PC-3 (cell line): Measurements from ENCODE around the gene STK33. TPM values are rescaled to one million over a fixed set of nuclear protein-coding genes. Genes with fewer than 3 reads are reported as not detected.

Experiments
- ATAC-seq: fragments of 200-7000 bp; cut with Tn5 transposase; 2 replicates; pipeline ENCODE4 v1.9.1; 2020; ENCODE audit warnings: mild to moderate bottlenecking, moderate library complexity
- BruUV-seq: library from RNA; stranded (reverse); fragments of 400-500 nt; replicated peaks from 2 replicates; lab custom pipeline; 2021; lab: Mats Ljungman, UMichigan
- CTCF ChIA-PET: fragments of 300-600 bp; sonication (Branson Sonifier 250); formaldehyde crosslinking; loops from one replicate; lab custom pipeline; 2022; ENCODE audit warnings: antibody characterized with exemption; lab: Charles Lee
- POLR2A ChIA-PET: fragments of 300-600 bp; sonication (Branson Sonifier 250); formaldehyde crosslinking; loops from one replicate; lab custom pipeline; 2022; ENCODE audit warnings: antibody characterized with exemption; ENCODE audit not compliant: unreplicated experiment; lab: Charles Lee
- DNase-seq: peaks from one replicate; pipeline ENCODE4 v3.0.0-alpha.2; 2015
- H2AFZ ChIP-seq: fragments of 300-600 bp; sonication (generic); 2 replicates; pipeline ENCODE4 v1.6.0; 2016; ENCODE audit warnings: antibody characterized with exemption, low read length
- H3F3A ChIP-seq: fragments of 300-600 bp; sonication (generic); one replicate; pipeline ENCODE4 v1.6.0; 2017; ENCODE audit warnings: antibody characterized with exemption, low read length, control low read depth, mild to moderate bottlenecking; ENCODE audit not compliant: unreplicated experiment
- H3K27ac ChIP-seq: fragments of 300-600 bp; sonication (generic); 2 replicates; pipeline ENCODE4 v1.5.1; 2016; ENCODE audit warnings: mild to moderate bottlenecking, low read length
- H3K27me3 ChIP-seq: fragments of 300-600 bp; sonication (generic); 2 replicates; pipeline ENCODE4 v1.6.1; 2016; ENCODE audit warnings: low read length, mixed read lengths
- H3K36me3 ChIP-seq: fragments of 300-600 bp; sonication (generic); 2 replicates; pipeline ENCODE4 v1.6.1; 2016; ENCODE audit warnings: low read depth, mixed run types, low read length, mixed read lengths
- H3K4me1 ChIP-seq: fragments of 300-600 bp; sonication (generic); 2 replicates; pipeline ENCODE4 v1.5.1; 2016; ENCODE audit warnings: low read length; ENCODE audit not compliant: insufficient read depth
- H3K4me2 ChIP-seq: fragments of 300-600 bp; sonication (generic); 2 replicates; pipeline ENCODE4 v1.6.0; 2016; ENCODE audit warnings: low read length
- H3K4me3 ChIP-seq: fragments of 300-600 bp; sonication (generic); 2 replicates; pipeline ENCODE4 v1.5.1; 2016; ENCODE audit warnings: mild to moderate bottlenecking, low read length, mixed read lengths
- H3K79me2 ChIP-seq: fragments of 300-600 bp; sonication (generic); 2 replicates; pipeline ENCODE4 v1.6.1; 2017; ENCODE audit warnings: low read length, mixed read lengths
- H3K9ac ChIP-seq: fragments of 300-600 bp; sonication (generic); 2 replicates; pipeline ENCODE4 v1.6.0; 2016; ENCODE audit warnings: mild to moderate bottlenecking, low read length
- H3K9me2 ChIP-seq: fragments of 300-600 bp; sonication (generic); replicated peaks from 2 replicates; pipeline ENCODE4 v1.6.1; 2016; ENCODE audit warnings: mixed run types, low read length, mixed read lengths
- H3K9me3 ChIP-seq: fragments of 300-600 bp; sonication (generic); 2 replicates; pipeline ENCODE4 v1.6.1; 2016; ENCODE audit warnings: low read length, mixed read lengths
- H4K20me1 ChIP-seq: fragments of 300-600 bp; sonication (generic); 2 replicates; pipeline ENCODE4 v1.6.1; 2016; ENCODE audit warnings: low read length, mixed read lengths
- CTCF ChIP-seq: fragments of 300-600 bp; sonication (generic); conservative IDR thresholded peaks from 2 replicates; pipeline ENCODE4 v1.5.1; 2017; ENCODE audit warnings: antibody characterized with exemption, low read depth, mild to moderate bottlenecking, low read length
- EZH2 ChIP-seq: fragments of 300-600 bp; sonication (generic); IDR thresholded peaks from one replicate; pipeline ENCODE4 v1.6.1; 2017; ENCODE audit warnings: antibody characterized with exemption, mild to moderate bottlenecking, low read length; ENCODE audit not compliant: unreplicated experiment
- EZH2phosphoT487 ChIP-seq: fragments of 300-600 bp; sonication (generic); IDR thresholded peaks from 2 replicates; pipeline ENCODE4 v1.6.1; 2018; ENCODE audit warnings: mild to moderate bottlenecking, antibody characterized with exemption, low read length, borderline replicate concordance
- intact Hi-C: fragments of 100-400 bp; cut with micrococcal nuclease; formaldehyde crosslinking; loops from 2 replicates; pipeline ENCODE4 v1.9.0; 2023
- total RNA-seq: library from RNA; depleted of rRNA; stranded (reverse); fragments of >200 nt; gene quantifications from 2 replicates; pipeline ENCODE4 v1.2.3, GENCODE V29; 2014

Gene STK33
- total RNA-seq, 1 experiment from 2014 or later: not detected

GRCh38 chr11:8429483-8429882, 164.5 kb downstream of the STK33 start:
- H3K9ac ChIP-seq: no peak overlapping the region
- intact Hi-C loops: no loop called here
- CTCF ChIA-PET: no interaction called here

GRCh38 chr11:8426076-8426475, 168.0 kb downstream of the STK33 start:
- DNase-seq: no peak
- H3K9me3 ChIP-seq: no peaks in the 10 kb centered on the region
- no peak for ATAC-seq
- no peak overlapping the region for H3K4me3 ChIP-seq
- H3K79me2 ChIP-seq: no peaks in the 10 kb centered on the region
- TF ChIP-seq EZH2phosphoT487 (no peak), CTCF (no peak), EZH2 (no peak)
- no peak overlapping the region for H3K4me2 ChIP-seq
- no peak overlapping the region for H3K27ac ChIP-seq
- H4K20me1 ChIP-seq: no peaks in the 10 kb centered on the region
- no peaks in the 10 kb centered on the region for H3K4me1 ChIP-seq
- no peak overlapping the region for H2AFZ ChIP-seq
- no TSS peak for BruUV-seq
- intact Hi-C loops: no loop called here
- no peaks in the 10 kb centered on the region for H3K36me3 ChIP-seq
- H3F3A ChIP-seq: no peaks in the 10 kb centered on the region
- H3K9me2 ChIP-seq: no peaks in the 10 kb centered on the region
- peaks cover 37% of the 10 kb centered on the region for H3K27me3 ChIP-seq
- no peak overlapping the region for H3K9ac ChIP-seq
- ChIA-PET CTCF (no interaction called here), POLR2A (no interaction called here)

More at GRCh38 chr11:8429483-8429882, 164.5 kb downstream of the STK33 start:
- ATAC-seq (no peak), DNase-seq (no peak)
- POLR2A ChIA-PET: no interaction called here
- no peak overlapping the region for H3K4me3 ChIP-seq
- H3K27me3 ChIP-seq: peaks cover 58% of the 10 kb centered on the region
- H3K36me3 ChIP-seq: no peaks in the 10 kb centered on the region
- TF ChIP-seq EZH2phosphoT487: no peak
- TF ChIP-seq EZH2: no peak
- TF ChIP-seq CTCF: no peak
- H3K4me1 ChIP-seq: no peaks in the 10 kb centered on the region
- no TSS peak for BruUV-seq
- H2AFZ ChIP-seq: no peak overlapping the region
- no peaks in the 10 kb centered on the region for H3K79me2 ChIP-seq
- no peak overlapping the region for H3K27ac ChIP-seq
- no peak overlapping the region for H3K4me2 ChIP-seq
- no peaks in the 10 kb centered on the region for H3F3A ChIP-seq
- H4K20me1 ChIP-seq: no peaks in the 10 kb centered on the region
- no peaks in the 10 kb centered on the region for H3K9me3 ChIP-seq
- no peaks in the 10 kb centered on the region for H3K9me2 ChIP-seq

- Histone ChIP-seq H3K9ac (no peak overlapping the region), H3K79me2 (no peaks in the 10 kb centered on the region), H3F3A (no peaks in the 10 kb centered on the region), H3K4me1 (no peaks in the 10 kb centered on the region), H3K9me3 (no peaks in the 10 kb centered on the region), H3K4me2 (no peak overlapping the region), H3K27me3 (peaks cover 89% of the 10 kb centered on the region), H3K4me3 (no peak overlapping the region), H4K20me1 (no peaks in the 10 kb centered on the region), H2AFZ (no peak overlapping the region), H3K27ac (no peak overlapping the region), H3K9me2 (no peaks in the 10 kb centered on the region), H3K36me3 (no peaks in the 10 kb centered on the region)
- POLR2A ChIA-PET: no interaction called here
- BruUV-seq: no TSS peak
- ATAC-seq: no peak
- intact Hi-C loops: no loop called here
- CTCF ChIA-PET: no interaction called here
- TF ChIP-seq EZH2 (no peak), EZH2phosphoT487 (no peak), CTCF (no peak)
- no peak for DNase-seq
These were observed 178.8 kb downstream of the STK33 start for GRCh38 chr11:8415195-8415594.
